NCI-H226 (cell line): ENCODE data around the gene DDX59.

ENCODE experiments used
- DNase-seq: peaks from one replicate; pipeline ENCODE4 v3.0.0-alpha.2; 2015

The DDX59 gene

GRCh38 chr1:200669314-200670241, at the start of gene DDX59:
Gene DDX59 (minus strand): TSS chr1:200669907. CDS start chr1:200666740, 3,167 bp downstream.
- peak; percentile 97 for DNase-seq

- DNase-seq = no peak
Observed at GRCh38 chr1:200714504-200715187, 44.9 kb upstream of the DDX59 start.

- no peak for DNase-seq
Observed at GRCh38 chr1:200710166-200710565, 40.5 kb upstream of the DDX59 start.

GRCh38 chr1:200708769-200709168, 39.1 kb upstream of the DDX59 start:
- DNase-seq = peak; percentile 82

GRCh38 chr1:200708161-200708560, 38.5 kb upstream of the DDX59 start:
- DNase-seq = no peak

GRCh38 chr1:200707116-200707515, 37.4 kb upstream of the DDX59 start:
- no peak for DNase-seq

- DNase-seq = no peak
Observed at GRCh38 chr1:200706111-200706814, 36.6 kb upstream of the DDX59 start.

- no peak for DNase-seq
Observed at GRCh38 chr1:200704986-200705500, 35.3 kb upstream of the DDX59 start.

- DNase-seq = peak; percentile 70
Observed at GRCh38 chr1:200699871-200700270, 30.2 kb upstream of the DDX59 start.

- no peak for DNase-seq
Observed at GRCh38 chr1:200694738-200695137, 25.0 kb upstream of the DDX59 start.

- DNase-seq = no peak
Observed at GRCh38 chr1:200693327-200693726, 23.6 kb upstream of the DDX59 start.

GRCh38 chr1:200692316-200692715, 22.6 kb upstream of the DDX59 start:
- no peak for DNase-seq

GRCh38 chr1:200686620-200687019, 16.9 kb upstream of the DDX59 start:
- DNase-seq = no peak

- no peak for DNase-seq
Observed at GRCh38 chr1:200684015-200684414, 14.3 kb upstream of the DDX59 start.

GRCh38 chr1:200683298-200683697, 13.6 kb upstream of the DDX59 start:
- DNase-seq = no peak

GRCh38 chr1:200681231-200681630, 11.5 kb upstream of the DDX59 start:
- no peak for DNase-seq

- DNase-seq = no peak
Observed at GRCh38 chr1:200676829-200677228, 7.1 kb upstream of the DDX59 start.

- DNase-seq = no peak
Observed at GRCh38 chr1:200675588-200675852, 5.8 kb upstream of the DDX59 start.

GRCh38 chr1:200674838-200675587, 5.3 kb upstream of the DDX59 start:
- DNase-seq = peak; percentile 73

- DNase-seq = peak; percentile 63
Observed at GRCh38 chr1:200673952-200674823, 4.5 kb upstream of the DDX59 start.

- no peak for DNase-seq
Observed at GRCh38 chr1:200671235-200671786, 1.6 kb upstream of the DDX59 start.
